Activated CD8-positive, alpha-beta memory T cell treated with anti-CD3 and anti-CD28 coated beads, Interleukin-2, amount 10 ng/mL, durations not matched to agents 7 days and 5 days (primary cell): Measurements from ENCODE around the gene FZD10. TPM values are rescaled to one million over a fixed set of nuclear protein-coding genes. Genes with fewer than 3 reads are reported as not detected.

Experiments used
- ATAC-seq: fragments of 150-1000 bp; cut with Tn5 transposase; one replicate; pipeline ENCODE4 v1.10.0; 2021; ENCODE audit warnings: moderate library complexity
- CTCF ChIA-PET: fragments of 350-600 bp; sonication (Branson Sonifier 250); formaldehyde crosslinking; loops from one replicate; lab custom pipeline; 2021; ENCODE audit warnings: antibody characterized with exemption; lab: Charles Lee
- DNase-seq: peaks from one replicate; pipeline ENCODE4 v3.0.0-alpha.2; 2020
- H3K27ac Mint-ChIP-seq: one replicate; pipeline ENCODE4 v1.8.0; 2021; ENCODE audit warnings: mild to moderate bottlenecking, mixed read lengths
- H3K27me3 Mint-ChIP-seq: one replicate; pipeline ENCODE4 v1.8.0; 2021; ENCODE audit warnings: mixed read lengths
- H3K36me3 Mint-ChIP-seq: one replicate; pipeline ENCODE4 v1.8.0; 2021; ENCODE audit warnings: mild to moderate bottlenecking, mixed read lengths
- H3K4me1 Mint-ChIP-seq: one replicate; pipeline ENCODE4 v1.8.0; 2021; ENCODE audit warnings: mixed read lengths
- H3K4me3 Mint-ChIP-seq: one replicate; pipeline ENCODE4 v1.8.0; 2021; ENCODE audit warnings: mild to moderate bottlenecking, moderate library complexity, mixed read lengths
- H3K9me3 Mint-ChIP-seq: one replicate; pipeline ENCODE4 v1.8.0; 2022; ENCODE audit warnings: low read depth, mixed read lengths
- total RNA-seq, 2 experiments: library from RNA; stranded (reverse); gene quantifications; one replicate each; pipeline ENCODE4 v1.2.3, GENCODE V29; 2021

The FZD10 gene
- total RNA-seq, 2 experiments from 2014 or later: not detected

DNA sequence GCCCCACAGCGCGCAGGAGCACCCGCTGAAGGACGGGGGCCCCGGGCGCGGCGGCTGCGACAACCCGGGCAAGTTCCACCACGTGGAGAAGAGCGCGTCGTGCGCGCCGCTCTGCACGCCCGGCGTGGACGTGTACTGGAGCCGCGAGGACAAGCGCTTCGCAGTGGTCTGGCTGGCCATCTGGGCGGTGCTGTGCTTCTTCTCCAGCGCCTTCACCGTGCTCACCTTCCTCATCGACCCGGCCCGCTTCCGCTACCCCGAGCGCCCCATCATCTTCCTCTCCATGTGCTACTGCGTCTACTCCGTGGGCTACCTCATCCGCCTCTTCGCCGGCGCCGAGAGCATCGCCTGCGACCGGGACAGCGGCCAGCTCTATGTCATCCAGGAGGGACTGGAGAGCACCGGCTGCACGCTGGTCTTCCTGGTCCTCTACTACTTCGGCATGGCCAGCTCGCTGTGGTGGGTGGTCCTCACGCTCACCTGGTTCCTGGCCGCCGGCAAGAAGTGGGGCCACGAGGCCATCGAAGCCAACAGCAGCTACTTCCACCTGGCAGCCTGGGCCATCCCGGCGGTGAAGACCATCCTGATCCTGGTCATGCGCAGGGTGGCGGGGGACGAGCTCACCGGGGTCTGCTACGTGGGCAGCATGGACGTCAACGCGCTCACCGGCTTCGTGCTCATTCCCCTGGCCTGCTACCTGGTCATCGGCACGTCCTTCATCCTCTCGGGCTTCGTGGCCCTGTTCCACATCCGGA lies 1.4 kb downstream of the FZD10 start:
- Mint-ChIP-seq H3K4me3 (no peak overlapping the region), H3K27me3 (peaks cover 30% of the 10 kb centered on the region), H3K27ac (peak overlapping the region; percentile 76), H3K36me3 (peaks cover 6% of the 10 kb centered on the region), H3K9me3 (peaks cover 2% of the 10 kb centered on the region), H3K4me1 (no peaks in the 10 kb centered on the region)
- DNase-seq (no peak), ATAC-seq (no peak)
- CTCF ChIA-PET: no interaction called here

DNA sequence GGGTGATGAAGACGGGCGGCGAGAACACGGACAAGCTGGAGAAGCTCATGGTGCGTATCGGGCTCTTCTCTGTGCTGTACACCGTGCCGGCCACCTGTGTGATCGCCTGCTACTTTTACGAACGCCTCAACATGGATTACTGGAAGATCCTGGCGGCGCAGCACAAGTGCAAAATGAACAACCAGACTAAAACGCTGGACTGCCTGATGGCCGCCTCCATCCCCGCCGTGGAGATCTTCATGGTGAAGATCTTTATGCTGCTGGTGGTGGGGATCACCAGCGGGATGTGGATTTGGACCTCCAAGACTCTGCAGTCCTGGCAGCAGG lies 1.9 kb downstream of the FZD10 start:
- H3K27me3 Mint-ChIP-seq: peaks cover 30% of the 10 kb centered on the region
- H3K9me3 Mint-ChIP-seq: peaks cover 2% of the 10 kb centered on the region
- H3K4me1 Mint-ChIP-seq: no peaks in the 10 kb centered on the region
- ATAC-seq (no peak), DNase-seq (no peak)
- H3K27ac Mint-ChIP-seq: peak overlapping the region; percentile 43
- peaks cover 6% of the 10 kb centered on the region for H3K36me3 Mint-ChIP-seq
- H3K4me3 Mint-ChIP-seq: no peak overlapping the region
- CTCF ChIA-PET: no interaction called here

DNA sequence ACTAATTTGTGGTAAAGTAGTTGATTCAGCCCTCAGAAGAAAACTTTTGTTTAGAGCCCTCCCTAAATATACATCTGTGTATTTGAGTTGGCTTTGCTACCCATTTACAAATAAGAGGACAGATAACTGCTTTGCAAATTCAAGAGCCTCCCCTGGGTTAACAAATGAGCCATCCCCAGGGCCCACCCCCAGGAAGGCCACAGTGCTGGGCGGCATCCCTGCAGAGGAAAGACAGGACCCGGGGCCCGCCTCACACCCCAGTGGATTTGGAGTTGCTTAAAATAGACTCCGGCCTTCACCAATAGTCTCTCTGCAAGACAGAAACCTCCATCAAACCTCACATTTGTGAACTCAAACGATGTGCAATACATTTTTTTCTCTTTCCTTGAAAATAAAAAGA lies 2.7 kb downstream of the FZD10 start:
- H3K36me3 Mint-ChIP-seq: peaks cover 6% of the 10 kb centered on the region
- ATAC-seq (no peak), DNase-seq (no peak)
- H3K27ac Mint-ChIP-seq: no peak overlapping the region
- peaks cover 2% of the 10 kb centered on the region for H3K9me3 Mint-ChIP-seq
- no peak overlapping the region for H3K4me3 Mint-ChIP-seq
- peaks cover 30% of the 10 kb centered on the region for H3K27me3 Mint-ChIP-seq
- CTCF ChIA-PET: no interaction called here
- no peaks in the 10 kb centered on the region for H3K4me1 Mint-ChIP-seq

DNA sequence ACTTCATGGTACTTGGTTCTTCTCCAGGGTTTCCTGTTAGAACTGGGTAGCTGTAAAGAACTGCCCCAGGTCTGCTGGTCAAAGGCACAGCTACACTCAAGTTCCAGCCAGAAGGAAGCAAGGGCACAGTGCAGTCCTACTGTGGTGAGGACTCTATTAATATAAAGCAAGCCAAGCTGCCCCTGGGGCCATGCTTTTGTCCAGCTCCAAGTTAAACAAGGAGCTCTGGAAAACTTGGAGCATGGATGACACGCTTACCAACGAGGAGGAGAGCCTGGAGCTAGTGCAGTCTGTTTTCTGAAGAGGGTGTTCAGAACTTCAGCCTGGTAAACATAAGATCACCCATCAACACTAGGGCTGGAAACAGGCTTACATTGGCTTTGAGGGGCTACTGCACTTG lies 4.0 kb downstream of the FZD10 start:
- H3K36me3 Mint-ChIP-seq: peaks cover 4% of the 10 kb centered on the region
- H3K27me3 Mint-ChIP-seq: peaks cover 30% of the 10 kb centered on the region
- ATAC-seq: no peak
- H3K4me3 Mint-ChIP-seq: no peak overlapping the region
- H3K27ac Mint-ChIP-seq: no peak overlapping the region
- DNase-seq: no peak
- CTCF ChIA-PET: interaction anchor here (1.0 kb wide), 1 partner anchor 26 kb away, joined by 3 read pairs; no protein-coding TSS in a partner anchor
- peaks cover 2% of the 10 kb centered on the region for H3K9me3 Mint-ChIP-seq
- no peaks in the 10 kb centered on the region for H3K4me1 Mint-ChIP-seq

DNA sequence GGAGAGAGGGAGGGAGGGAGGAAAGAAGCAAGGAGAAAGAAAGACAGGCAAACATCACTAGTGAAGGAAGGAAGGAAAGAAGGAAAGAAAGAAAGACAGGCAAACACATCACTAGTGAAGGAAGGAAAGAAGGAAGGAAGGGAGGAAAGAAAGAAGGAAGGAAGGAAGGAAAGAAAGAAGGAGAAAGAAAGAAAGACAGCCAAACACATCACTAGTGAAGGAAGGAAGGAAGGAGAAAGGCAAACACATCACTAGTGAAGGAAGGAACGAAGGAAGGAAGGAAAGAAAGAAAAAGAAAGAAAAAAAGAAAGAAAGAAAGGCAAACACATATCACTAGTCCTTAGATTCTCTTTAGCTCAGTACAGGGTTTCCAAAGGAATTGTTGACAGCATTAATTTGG lies 5.3 kb downstream of the FZD10 start:
- H3K36me3 Mint-ChIP-seq: peaks cover 4% of the 10 kb centered on the region
- DNase-seq (no peak), ATAC-seq (no peak)
- CTCF ChIA-PET: no interaction called here
- H3K4me3 Mint-ChIP-seq: no peak overlapping the region
- H3K27me3 Mint-ChIP-seq: peaks cover 27% of the 10 kb centered on the region
- H3K27ac Mint-ChIP-seq: no peak overlapping the region
- peaks cover 2% of the 10 kb centered on the region for H3K9me3 Mint-ChIP-seq
- H3K4me1 Mint-ChIP-seq: no peaks in the 10 kb centered on the region

DNA sequence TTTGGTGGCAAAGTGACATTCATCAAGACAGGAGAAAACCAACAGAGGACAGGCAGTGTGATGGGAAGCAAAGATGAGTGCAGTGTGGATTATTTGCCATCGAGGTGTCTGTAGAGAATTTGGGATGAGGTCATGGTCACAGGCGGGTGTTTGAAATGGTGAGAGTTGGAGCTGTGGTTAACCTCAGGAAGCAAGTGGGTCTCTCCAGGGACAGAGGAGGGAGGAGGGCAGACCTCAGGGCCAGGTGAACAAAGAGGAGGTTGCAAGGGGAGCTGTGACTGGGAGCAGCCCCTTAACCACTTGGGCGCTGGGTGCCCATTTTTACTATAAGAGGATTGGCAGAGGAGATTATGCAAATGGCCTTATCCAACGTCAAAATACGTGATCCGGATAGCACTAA lies 7.0 kb downstream of the FZD10 start:
- Mint-ChIP-seq H3K27me3 (peaks cover 13% of the 10 kb centered on the region), H3K4me1 (no peaks in the 10 kb centered on the region), H3K27ac (no peak overlapping the region), H3K4me3 (no peak overlapping the region), H3K36me3 (no peaks in the 10 kb centered on the region), H3K9me3 (no peaks in the 10 kb centered on the region)
- CTCF ChIA-PET: no interaction called here
- DNase-seq (no peak), ATAC-seq (no peak)

DNA sequence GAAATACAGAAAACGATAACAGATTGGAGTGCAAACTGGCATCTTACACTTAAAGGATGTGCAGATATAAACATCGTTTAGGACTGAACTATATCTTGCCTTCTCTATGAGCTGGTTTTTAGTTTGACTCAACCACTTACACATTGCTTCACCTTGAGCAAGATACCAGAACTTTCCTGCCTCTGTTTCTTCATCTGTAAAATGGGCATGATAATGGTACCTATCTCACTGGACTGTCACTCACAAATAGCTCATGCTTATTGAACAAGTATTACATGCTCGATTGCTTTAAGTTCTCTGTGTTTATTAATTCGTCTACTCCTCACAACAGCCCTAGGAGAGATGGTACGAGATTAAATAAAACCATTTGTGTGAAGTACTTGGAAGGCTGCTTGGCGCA lies 7.7 kb downstream of the FZD10 start:
- DNase-seq: no peak
- H3K27me3 Mint-ChIP-seq: peaks cover 7% of the 10 kb centered on the region

GRCh38 chr12:130170611-130171010 lies 8.3 kb downstream of the FZD10 start:
- ATAC-seq: no peak
- CTCF ChIA-PET: no interaction called here
- Mint-ChIP-seq H3K4me3 (no peak overlapping the region), H3K9me3 (no peaks in the 10 kb centered on the region), H3K27ac (no peak overlapping the region), H3K4me1 (no peaks in the 10 kb centered on the region), H3K36me3 (no peaks in the 10 kb centered on the region), H3K27me3 (peaks cover 2% of the 10 kb centered on the region)
- DNase-seq: no peak

More for the DNA sequence above, 7.7 kb downstream of the FZD10 start:
- CTCF ChIA-PET: no interaction called here
- Mint-ChIP-seq H3K27ac (no peak overlapping the region), H3K4me1 (no peaks in the 10 kb centered on the region), H3K36me3 (no peaks in the 10 kb centered on the region), H3K4me3 (no peak overlapping the region), H3K9me3 (no peaks in the 10 kb centered on the region)
- ATAC-seq: no peak

DNA sequence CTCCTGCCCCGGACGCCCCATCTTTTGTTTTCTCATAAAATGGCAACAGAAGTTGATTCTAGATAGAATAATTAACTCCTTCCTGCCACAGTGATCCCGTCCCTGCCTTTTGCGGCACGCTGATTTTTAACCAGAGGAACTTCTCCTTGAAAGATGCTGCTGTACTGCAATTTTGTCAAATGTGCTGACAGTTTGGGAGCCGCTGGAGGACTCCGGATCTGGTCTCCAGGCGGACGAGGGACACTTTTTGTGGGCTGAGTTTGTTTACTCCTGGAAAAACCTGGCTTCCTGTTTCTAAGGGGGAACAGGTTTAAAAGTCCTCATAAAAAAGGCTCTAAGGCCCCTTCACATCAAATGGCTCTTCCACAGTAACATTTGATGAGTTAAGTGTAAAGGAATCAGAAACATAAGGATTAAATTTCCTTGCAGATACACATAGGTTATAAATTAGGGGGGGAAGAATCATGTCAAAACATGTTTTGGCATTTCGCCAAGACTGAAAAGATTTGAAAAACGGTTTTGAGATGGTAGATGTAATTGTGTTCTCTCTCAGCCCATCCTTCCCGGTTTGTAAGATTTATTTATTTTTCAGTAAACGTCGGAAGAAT lies 15.5 kb downstream of the FZD10 start:
- Mint-ChIP-seq H3K36me3 (no peaks in the 10 kb centered on the region), H3K27me3 (no peaks in the 10 kb centered on the region), H3K4me3 (no peak overlapping the region)

DNA sequence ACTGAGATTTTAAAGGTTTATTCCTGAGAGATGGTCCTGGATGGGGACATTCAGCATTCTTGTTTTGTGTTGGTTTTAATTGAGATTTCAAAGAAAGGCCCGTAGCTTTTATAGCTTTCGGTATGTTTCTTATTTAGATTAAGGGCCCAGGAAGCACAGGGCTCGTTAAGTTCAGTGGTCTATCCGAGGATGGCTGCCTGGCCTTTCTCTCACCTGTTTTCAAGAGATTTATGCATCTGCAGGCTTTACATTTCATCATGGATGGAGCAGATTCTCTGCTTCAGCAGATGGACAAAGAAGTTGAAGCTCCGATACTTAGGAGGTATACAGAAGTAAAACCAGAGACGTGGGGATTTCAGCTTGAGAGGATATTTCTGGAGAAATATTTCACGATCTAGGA lies 16.0 kb downstream of the FZD10 start:
- H3K27ac Mint-ChIP-seq: no peak overlapping the region
- no peaks in the 10 kb centered on the region for H3K36me3 Mint-ChIP-seq
- H3K9me3 Mint-ChIP-seq: peaks cover 6% of the 10 kb centered on the region
- H3K27me3 Mint-ChIP-seq: no peaks in the 10 kb centered on the region
- CTCF ChIA-PET: no interaction called here
- no peaks in the 10 kb centered on the region for H3K4me1 Mint-ChIP-seq
- ATAC-seq (no peak), DNase-seq (no peak)
- H3K4me3 Mint-ChIP-seq: no peak overlapping the region

More for the DNA sequence above, 15.5 kb downstream of the FZD10 start:
- Mint-ChIP-seq H3K27ac (no peak overlapping the region), H3K4me1 (no peaks in the 10 kb centered on the region), H3K9me3 (peaks cover 6% of the 10 kb centered on the region)
- DNase-seq (no peak), ATAC-seq (no peak)
- CTCF ChIA-PET: no interaction called here

- no peak for DNase-seq
- Mint-ChIP-seq H3K36me3 (no peaks in the 10 kb centered on the region), H3K9me3 (peaks cover 6% of the 10 kb centered on the region), H3K27ac (no peak overlapping the region), H3K4me3 (no peak overlapping the region), H3K4me1 (no peaks in the 10 kb centered on the region), H3K27me3 (no peaks in the 10 kb centered on the region)
- ATAC-seq: no peak
- CTCF ChIA-PET: no interaction called here
Measured at GRCh38 chr12:130179191-130179590, 16.9 kb downstream of the FZD10 start.

- CTCF ChIA-PET: no interaction called here
- Mint-ChIP-seq H3K27ac (no peak overlapping the region), H3K27me3 (no peaks in the 10 kb centered on the region), H3K4me1 (no peaks in the 10 kb centered on the region), H3K9me3 (peaks cover 6% of the 10 kb centered on the region), H3K4me3 (no peak overlapping the region), H3K36me3 (no peaks in the 10 kb centered on the region)
- DNase-seq (no peak), ATAC-seq (no peak)
Measured at GRCh38 chr12:130179621-130180020, 17.4 kb downstream of the FZD10 start.

- DNase-seq (peak; percentile 7), ATAC-seq (no peak)
- H3K27me3 Mint-ChIP-seq: no peaks in the 10 kb centered on the region
- H3K4me1 Mint-ChIP-seq: no peaks in the 10 kb centered on the region
- H3K4me3 Mint-ChIP-seq: no peak overlapping the region
- CTCF ChIA-PET: no interaction called here
- no peak overlapping the region for H3K27ac Mint-ChIP-seq
- H3K9me3 Mint-ChIP-seq: peaks cover 7% of the 10 kb centered on the region
- H3K36me3 Mint-ChIP-seq: no peaks in the 10 kb centered on the region
Measured at GRCh38 chr12:130181211-130181610, 18.9 kb downstream of the FZD10 start.

DNA sequence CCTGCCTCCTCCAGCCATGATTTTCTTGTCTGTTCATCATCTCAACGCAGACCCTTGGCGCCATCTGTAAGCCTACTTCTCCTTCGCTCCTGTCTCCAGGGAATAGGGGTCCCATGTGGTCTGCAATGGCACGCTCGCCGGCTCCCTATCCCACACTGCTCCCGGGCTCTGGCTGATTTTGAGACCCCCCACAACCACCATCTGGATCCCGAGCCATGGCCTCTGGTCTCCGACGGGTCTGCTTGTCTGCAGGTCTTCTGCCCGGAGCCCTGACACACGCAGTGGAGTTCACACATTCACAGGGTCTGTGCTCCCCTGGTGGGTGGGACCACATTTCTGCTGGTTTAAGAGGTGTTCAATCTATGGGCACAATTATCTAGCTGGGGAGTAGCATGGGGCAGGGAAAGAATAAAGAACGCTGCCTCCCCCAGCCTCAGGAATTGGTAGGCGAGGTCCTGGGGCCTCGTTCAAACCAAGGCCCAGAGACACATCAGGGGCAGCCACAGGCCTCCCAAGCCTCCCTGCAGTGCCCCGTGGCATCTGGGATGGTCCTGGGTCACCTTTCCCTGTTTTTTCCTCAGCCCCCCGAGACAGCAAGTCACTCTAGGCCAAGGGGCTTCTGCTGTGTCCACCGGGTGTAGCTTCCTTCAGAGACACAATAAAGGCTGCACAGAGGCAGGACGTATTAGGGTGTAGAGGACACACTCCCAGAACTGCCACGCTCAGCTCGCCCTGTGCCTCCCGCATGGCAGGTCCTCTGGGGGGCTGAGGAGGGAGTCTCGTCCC lies 21.5 kb downstream of the FZD10 start:
- no peak overlapping the region for H3K4me3 Mint-ChIP-seq
- peaks cover 9% of the 10 kb centered on the region for H3K9me3 Mint-ChIP-seq
- no peaks in the 10 kb centered on the region for H3K36me3 Mint-ChIP-seq
- CTCF ChIA-PET: no interaction called here
- no peaks in the 10 kb centered on the region for H3K4me1 Mint-ChIP-seq
- no peak overlapping the region for H3K27ac Mint-ChIP-seq
- DNase-seq: peak; percentile 9
- ATAC-seq: no peak
- H3K27me3 Mint-ChIP-seq: no peaks in the 10 kb centered on the region
